ENCODE measurements around the gene MPRIP.

DNA sequence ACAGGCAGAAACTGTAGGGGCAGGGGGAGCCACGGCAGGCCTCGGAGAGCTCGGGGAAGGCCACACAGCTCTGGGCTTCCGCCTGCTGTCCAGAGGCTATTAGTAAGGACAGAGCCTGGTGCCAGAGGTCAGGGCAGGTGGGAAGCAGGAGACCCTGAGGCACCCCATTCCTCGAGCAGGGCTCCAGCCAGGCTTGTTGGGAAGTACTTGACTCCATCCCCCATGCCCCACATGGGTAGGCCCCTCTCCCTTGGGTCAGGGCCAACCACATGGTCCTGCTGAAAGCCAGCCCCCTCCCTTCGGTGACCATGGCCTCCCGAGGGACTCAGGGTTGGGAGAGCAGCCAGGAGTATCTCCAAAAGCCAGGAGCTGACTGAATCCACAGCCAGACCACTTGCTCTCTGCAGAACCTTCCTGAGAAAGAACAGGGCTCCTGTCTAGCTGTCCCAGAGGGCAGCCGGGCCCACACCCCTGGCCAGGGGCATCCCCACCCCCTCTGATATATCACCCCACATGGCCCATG is 17.4 kb upstream of the MPRIP start:
- TF ChIP-seq, protein P1, sequence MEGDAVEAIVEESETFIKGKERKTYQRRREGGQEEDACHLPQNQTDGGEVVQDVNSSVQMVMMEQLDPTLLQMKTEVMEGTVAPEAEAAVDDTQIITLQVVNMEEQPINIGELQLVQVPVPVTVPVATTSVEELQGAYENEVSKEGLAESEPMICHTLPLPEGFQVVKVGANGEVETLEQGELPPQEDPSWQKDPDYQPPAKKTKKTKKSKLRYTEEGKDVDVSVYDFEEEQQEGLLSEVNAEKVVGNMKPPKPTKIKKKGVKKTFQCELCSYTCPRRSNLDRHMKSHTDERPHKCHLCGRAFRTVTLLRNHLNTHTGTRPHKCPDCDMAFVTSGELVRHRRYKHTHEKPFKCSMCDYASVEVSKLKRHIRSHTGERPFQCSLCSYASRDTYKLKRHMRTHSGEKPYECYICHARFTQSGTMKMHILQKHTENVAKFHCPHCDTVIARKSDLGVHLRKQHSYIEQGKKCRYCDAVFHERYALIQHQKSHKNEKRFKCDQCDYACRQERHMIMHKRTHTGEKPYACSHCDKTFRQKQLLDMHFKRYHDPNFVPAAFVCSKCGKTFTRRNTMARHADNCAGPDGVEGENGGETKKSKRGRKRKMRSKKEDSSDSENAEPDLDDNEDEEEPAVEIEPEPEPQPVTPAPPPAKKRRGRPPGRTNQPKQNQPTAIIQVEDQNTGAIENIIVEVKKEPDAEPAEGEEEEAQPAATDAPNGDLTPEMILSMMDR (IDR thresholded peaks at IDR 0.05): no peak
- no peak for TF ChIP-seq CBFB (CRISPR knock-in tag; IDR thresholded peaks at IDR 0.05; ENCODE audit: low read depth)
- no peak for TF ChIP-seq ZNF263 (CRISPR knock-in tag; IDR thresholded peaks at IDR 0.05; ENCODE audit: low read depth)
- no peak for TF ChIP-seq CREM (CRISPR knock-in tag; IDR thresholded peaks at IDR 0.05)
- TF ChIP-seq, protein P2, sequence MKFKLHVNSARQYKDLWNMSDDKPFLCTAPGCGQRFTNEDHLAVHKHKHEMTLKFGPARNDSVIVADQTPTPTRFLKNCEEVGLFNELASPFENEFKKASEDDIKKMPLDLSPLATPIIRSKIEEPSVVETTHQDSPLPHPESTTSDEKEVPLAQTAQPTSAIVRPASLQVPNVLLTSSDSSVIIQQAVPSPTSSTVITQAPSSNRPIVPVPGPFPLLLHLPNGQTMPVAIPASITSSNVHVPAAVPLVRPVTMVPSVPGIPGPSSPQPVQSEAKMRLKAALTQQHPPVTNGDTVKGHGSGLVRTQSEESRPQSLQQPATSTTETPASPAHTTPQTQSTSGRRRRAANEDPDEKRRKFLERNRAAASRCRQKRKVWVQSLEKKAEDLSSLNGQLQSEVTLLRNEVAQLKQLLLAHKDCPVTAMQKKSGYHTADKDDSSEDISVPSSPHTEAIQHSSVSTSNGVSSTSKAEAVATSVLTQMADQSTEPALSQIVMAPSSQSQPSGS (CRISPR knock-in tag; IDR thresholded peaks at IDR 0.05; ENCODE audit: borderline replicate concordance, low read depth): no peak
- TF ChIP-seq, protein P3, sequence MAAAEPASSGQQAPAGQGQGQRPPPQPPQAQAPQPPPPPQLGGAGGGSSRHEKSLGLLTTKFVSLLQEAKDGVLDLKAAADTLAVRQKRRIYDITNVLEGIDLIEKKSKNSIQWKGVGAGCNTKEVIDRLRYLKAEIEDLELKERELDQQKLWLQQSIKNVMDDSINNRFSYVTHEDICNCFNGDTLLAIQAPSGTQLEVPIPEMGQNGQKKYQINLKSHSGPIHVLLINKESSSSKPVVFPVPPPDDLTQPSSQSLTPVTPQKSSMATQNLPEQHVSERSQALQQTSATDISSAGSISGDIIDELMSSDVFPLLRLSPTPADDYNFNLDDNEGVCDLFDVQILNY (CRISPR knock-in tag; IDR thresholded peaks at IDR 0.05): no peak
- TF ChIP-seq, protein P4, sequence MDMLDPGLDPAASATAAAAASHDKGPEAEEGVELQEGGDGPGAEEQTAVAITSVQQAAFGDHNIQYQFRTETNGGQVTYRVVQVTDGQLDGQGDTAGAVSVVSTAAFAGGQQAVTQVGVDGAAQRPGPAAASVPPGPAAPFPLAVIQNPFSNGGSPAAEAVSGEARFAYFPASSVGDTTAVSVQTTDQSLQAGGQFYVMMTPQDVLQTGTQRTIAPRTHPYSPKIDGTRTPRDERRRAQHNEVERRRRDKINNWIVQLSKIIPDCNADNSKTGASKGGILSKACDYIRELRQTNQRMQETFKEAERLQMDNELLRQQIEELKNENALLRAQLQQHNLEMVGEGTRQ (CRISPR knock-in tag; IDR thresholded peaks at IDR 0.05): no peak
